PC-9 (cell line): Measurements from ENCODE around the gene B4GALT3. TPM values are rescaled to one million over a fixed set of nuclear protein-coding genes. Genes with fewer than 3 reads are reported as not detected.

Experiments
- BruUV-seq: library from RNA; stranded (reverse); fragments of 400-500 nt; replicated peaks from 2 replicates; lab custom pipeline; 2021; lab: Mats Ljungman, UMichigan
- CTCF ChIA-PET: fragments of 300-600 bp; sonication (Branson Sonifier 250); formaldehyde crosslinking; loops from one replicate; lab custom pipeline; 2022; ENCODE audit warnings: antibody characterized with exemption; lab: Charles Lee
- POLR2A ChIA-PET: fragments of 300-600 bp; sonication (Branson Sonifier 250); formaldehyde crosslinking; loops from one replicate; lab custom pipeline; 2022; ENCODE audit warnings: antibody characterized with exemption; ENCODE audit not compliant: unreplicated experiment; lab: Charles Lee
- DNase-seq, 2 experiments: peaks; one replicate each; pipeline versions ENCODE4 v3.0.0 to v3.0.0-alpha.2; 2015 to 2022; ENCODE audit warnings: mixed read lengths in 1 of 2
- H2AFZ ChIP-seq: fragments of 200-600 bp; sonication (generic); 2 replicates; pipeline ENCODE4 v1.8.1; 2017; ENCODE audit warnings: antibody characterized with exemption
- H3F3A ChIP-seq: fragments of 200-600 bp; sonication (generic); 2 replicates; pipeline ENCODE4 v1.8.1; 2017; ENCODE audit warnings: antibody characterized with exemption, mild to moderate bottlenecking, low read depth; ENCODE audit not compliant: insufficient read depth
- H3K27ac ChIP-seq: fragments of 200-600 bp; sonication (generic); 2 replicates; pipeline ENCODE4 v1.6.1; 2016; ENCODE audit warnings: mixed run types
- H3K27me3 ChIP-seq: fragments of 200-600 bp; sonication (generic); 2 replicates; pipeline ENCODE4 v1.6.1; 2016; ENCODE audit warnings: low read depth, mixed run types; ENCODE audit not compliant: insufficient read depth
- H3K36me3 ChIP-seq: fragments of 200-600 bp; sonication (generic); 2 replicates; pipeline ENCODE4 v1.6.1; 2016; ENCODE audit warnings: low read depth, mixed run types
- H3K4me1 ChIP-seq: fragments of 200-600 bp; sonication (generic); replicated peaks from 2 replicates; pipeline ENCODE4 v1.6.1; 2016; ENCODE audit warnings: mixed run types; ENCODE audit not compliant: insufficient read depth
- H3K4me2 ChIP-seq: fragments of 200-600 bp; sonication (generic); 2 replicates; pipeline ENCODE4 v1.6.1; 2017; ENCODE audit warnings: mixed run types
- H3K4me3 ChIP-seq: fragments of 200-600 bp; sonication (generic); 2 replicates; pipeline ENCODE4 v1.6.1; 2016; ENCODE audit warnings: mixed run types
- H3K79me2 ChIP-seq: fragments of 200-600 bp; sonication (generic); 2 replicates; pipeline ENCODE4 v1.6.1; 2017; ENCODE audit warnings: low read depth, mixed run types
- H3K9me2 ChIP-seq: fragments of 200-600 bp; sonication (generic); 2 replicates; pipeline ENCODE4 v1.8.1; 2017; ENCODE audit warnings: mild to moderate bottlenecking; ENCODE audit not compliant: insufficient read depth
- H3K9me3 ChIP-seq: fragments of 200-600 bp; sonication (generic); 2 replicates; pipeline ENCODE4 v1.8.1; 2016; ENCODE audit warnings: low read depth; ENCODE audit not compliant: insufficient read depth
- H4K20me1 ChIP-seq: fragments of 200-600 bp; sonication (generic); 2 replicates; pipeline ENCODE4 v1.8.1; 2017; ENCODE audit not compliant: insufficient read depth
- CTCF ChIP-seq: fragments of 200-600 bp; sonication (generic); conservative IDR thresholded peaks from 2 replicates; pipeline ENCODE4 v1.6.1; 2017; ENCODE audit warnings: mixed run types, antibody characterized with exemption, mild to moderate bottlenecking, moderate library complexity
- EZH2 ChIP-seq: fragments of 200-600 bp; sonication (generic); IDR thresholded peaks from 2 replicates; pipeline ENCODE4 v1.8.0; 2017; ENCODE audit warnings: antibody characterized with exemption, low read depth
- intact Hi-C: fragments of 100-400 bp; cut with micrococcal nuclease; formaldehyde crosslinking; loops from one replicate; pipeline ENCODE4 v1.10.0; 2022; ENCODE audit not compliant: unreplicated experiment
- total RNA-seq: library from RNA; stranded (reverse); gene quantifications from 2 replicates; pipeline ENCODE4 v1.2.3, GENCODE V29; 2021

B4GALT3 gene
- total RNA-seq, 1 experiment from 2014 or later: 35.5 TPM

- peaks cover 10% of the 10 kb centered on the region for H3K79me2 ChIP-seq
- peaks cover 12% of the 10 kb centered on the region for H3K4me1 ChIP-seq
- no peaks in the 10 kb centered on the region for H4K20me1 ChIP-seq
- H3K27ac ChIP-seq: no peak overlapping the region
- H3K9me3 ChIP-seq: no peaks in the 10 kb centered on the region
- BruUV-seq: no TSS peak
- ChIA-PET CTCF (interaction anchor here (0.5 kb wide), 1 partner anchor 1142 kb away, joined by 4 read pairs; no protein-coding TSS in a partner anchor), POLR2A (no interaction called here)
- intact Hi-C loops: no loop called here
- peaks cover 11% of the 10 kb centered on the region for H3K36me3 ChIP-seq
- no peak overlapping the region for H3K4me2 ChIP-seq
- TF ChIP-seq EZH2 (no peak), CTCF (no peak)
- no peak for DNase-seq
- no peak overlapping the region for H3K4me3 ChIP-seq
- H2AFZ ChIP-seq: no peak overlapping the region
- H3K9me2 ChIP-seq: no peaks in the 10 kb centered on the region
- peaks cover 7% of the 10 kb centered on the region; the same call in 1 of the 2 replicates for H3F3A ChIP-seq
- H3K27me3 ChIP-seq: no peaks in the 10 kb centered on the region
These were observed 5.6 kb downstream of the B4GALT3 start for GRCh38 chr1:161171696-161172095.

GRCh38 chr1:161171191-161171590, 6.1 kb downstream of the B4GALT3 start:
- Histone ChIP-seq H3K36me3 (peaks cover 11% of the 10 kb centered on the region), H3K4me3 (no peak overlapping the region), H2AFZ (no peak overlapping the region), H3K4me1 (peaks cover 8% of the 10 kb centered on the region), H3K27me3 (no peaks in the 10 kb centered on the region), H3K27ac (no peak overlapping the region), H3K9me2 (no peaks in the 10 kb centered on the region), H3K79me2 (peaks cover 5% of the 10 kb centered on the region), H3F3A (peaks cover 7% of the 10 kb centered on the region; the same call in 1 of the 2 replicates), H3K4me2 (no peak overlapping the region), H3K9me3 (no peaks in the 10 kb centered on the region), H4K20me1 (no peaks in the 10 kb centered on the region)
- no peak for DNase-seq
- ChIA-PET POLR2A (no interaction called here), CTCF (interaction anchor here (0.5 kb wide), 1 partner anchor 1142 kb away, joined by 4 read pairs; no protein-coding TSS in a partner anchor)
- no peak for TF ChIP-seq EZH2
- peak; percentile 27; the same call in 1 of the 2 replicates for TF ChIP-seq CTCF
- intact Hi-C loops: no loop called here
- no TSS peak for BruUV-seq

- intact Hi-C loops: no loop called here
- CTCF ChIA-PET: interaction anchor here (0.6 kb wide), 1 partner anchor 72 kb away, joined by 8 read pairs; no protein-coding TSS in a partner anchor
- no peak for DNase-seq
These were observed 8.4 kb downstream of the B4GALT3 start for GRCh38 chr1:161168906-161169305.

More at GRCh38 chr1:161168906-161169305, 8.4 kb downstream of the B4GALT3 start:
- Histone ChIP-seq H3K9me3 (no peaks in the 10 kb centered on the region), H3F3A (peaks cover 26% of the 10 kb centered on the region; the same call in 1 of the 2 replicates), H3K9me2 (no peaks in the 10 kb centered on the region), H3K27ac (no peak overlapping the region), H3K79me2 (no peaks in the 10 kb centered on the region), H3K4me2 (no peak overlapping the region), H3K4me1 (peaks cover 15% of the 10 kb centered on the region), H3K36me3 (peaks cover 9% of the 10 kb centered on the region), H3K4me3 (no peak overlapping the region), H4K20me1 (no peaks in the 10 kb centered on the region), H2AFZ (no peak overlapping the region), H3K27me3 (no peaks in the 10 kb centered on the region)
- TF ChIP-seq CTCF (no peak), EZH2 (no peak)
- BruUV-seq: no TSS peak
- POLR2A ChIA-PET: no interaction called here
